ENCODE data around the gene TRPM3. TPM values are rescaled to one million over a fixed set of nuclear protein-coding genes. Genes with fewer than 3 reads are reported as not detected.

TRPM3 gene
- total RNA-seq, 2 donors from 2014 or later: 0.02 TPM; not detected in 1

GRCh38 chr9:70805949-70806348 is 315.5 kb downstream of the TRPM3 start:
- Mint-ChIP-seq H3K9me3 (no peaks in the 10 kb centered on the region), H3K36me3 (no peaks in the 10 kb centered on the region), H3K27ac (no peak overlapping the region)
- ATAC-seq (no peak), DNase-seq (ENCODE audit: low spot score in 2 of 2) (no peak)

- Mint-ChIP-seq H3K9me3 (no peaks in the 10 kb centered on the region), H3K36me3 (no peaks in the 10 kb centered on the region), H3K27ac (no peak overlapping the region)
- ATAC-seq: no peak
- DNase-seq (ENCODE audit: low spot score in 2 of 2): no peak
Measured at GRCh38 chr9:70802758-70803436, 318.5 kb downstream of the TRPM3 start.

GRCh38 chr9:70802206-70802605 is 319.2 kb downstream of the TRPM3 start:
- no peak overlapping the region for H3K27ac Mint-ChIP-seq
- DNase-seq (ENCODE audit: low spot score in 2 of 2) (no peak), ATAC-seq (no peak)
- H3K36me3 Mint-ChIP-seq: no peaks in the 10 kb centered on the region
- no peaks in the 10 kb centered on the region for H3K9me3 Mint-ChIP-seq

- DNase-seq (ENCODE audit: low spot score in 2 of 2) (no peak), ATAC-seq (no peak)
- no peaks in the 10 kb centered on the region for H3K9me3 Mint-ChIP-seq
- no peak overlapping the region for H3K27ac Mint-ChIP-seq
- no peaks in the 10 kb centered on the region for H3K36me3 Mint-ChIP-seq
Measured at GRCh38 chr9:70801181-70801829, 320.1 kb downstream of the TRPM3 start.

GRCh38 chr9:70798018-70798417 is 323.4 kb downstream of the TRPM3 start:
- ATAC-seq (no peak), DNase-seq (ENCODE audit: low spot score in 2 of 2) (no peak)
- Mint-ChIP-seq H3K36me3 (no peaks in the 10 kb centered on the region), H3K27ac (no peak overlapping the region), H3K9me3 (no peaks in the 10 kb centered on the region)

GRCh38 chr9:70795841-70796240 is 325.6 kb downstream of the TRPM3 start:
- no peaks in the 10 kb centered on the region for H3K9me3 Mint-ChIP-seq
- DNase-seq (ENCODE audit: low spot score in 2 of 2) (no peak), ATAC-seq (no peak)
- no peaks in the 10 kb centered on the region for H3K36me3 Mint-ChIP-seq
- H3K27ac Mint-ChIP-seq: no peak overlapping the region

GRCh38 chr9:70792796-70793195 is 328.6 kb downstream of the TRPM3 start:
- DNase-seq (ENCODE audit: low spot score in 2 of 2): no peak
- no peaks in the 10 kb centered on the region for H3K9me3 Mint-ChIP-seq
- no peak for ATAC-seq
- H3K27ac Mint-ChIP-seq: no peak overlapping the region
- H3K36me3 Mint-ChIP-seq: no peaks in the 10 kb centered on the region

GRCh38 chr9:70791936-70792335 is 329.5 kb downstream of the TRPM3 start:
- no peaks in the 10 kb centered on the region for H3K9me3 Mint-ChIP-seq
- H3K36me3 Mint-ChIP-seq: no peaks in the 10 kb centered on the region
- ATAC-seq (no peak), DNase-seq (ENCODE audit: low spot score in 2 of 2) (no peak)
- no peak overlapping the region for H3K27ac Mint-ChIP-seq

- Mint-ChIP-seq H3K36me3 (no peaks in the 10 kb centered on the region), H3K27ac (no peak overlapping the region), H3K9me3 (no peaks in the 10 kb centered on the region)
- no peak for ATAC-seq
- no peak for DNase-seq (ENCODE audit: low spot score in 2 of 2)
Measured at GRCh38 chr9:70789086-70789485, 332.3 kb downstream of the TRPM3 start.

- ATAC-seq: no peak
- no peak overlapping the region for H3K27ac Mint-ChIP-seq
Measured at GRCh38 chr9:70784456-70784855, 337.0 kb downstream of the TRPM3 start.

GRCh38 chr9:70778568-70778967 is 342.9 kb downstream of the TRPM3 start:
- H3K27ac Mint-ChIP-seq: no peak overlapping the region
- no peak for DNase-seq (ENCODE audit: low spot score in 2 of 2)
- no peaks in the 10 kb centered on the region for H3K36me3 Mint-ChIP-seq
- ATAC-seq: no peak
- H3K9me3 Mint-ChIP-seq: no peaks in the 10 kb centered on the region

More at GRCh38 chr9:70784456-70784855, 337.0 kb downstream of the TRPM3 start:
- no peak for DNase-seq (ENCODE audit: low spot score in 2 of 2)
- Mint-ChIP-seq H3K9me3 (no peaks in the 10 kb centered on the region), H3K36me3 (no peaks in the 10 kb centered on the region)

- ATAC-seq (no peak), DNase-seq (ENCODE audit: low spot score in 2 of 2) (no peak)
- Mint-ChIP-seq H3K27ac (no peak overlapping the region), H3K9me3 (no peaks in the 10 kb centered on the region), H3K36me3 (no peaks in the 10 kb centered on the region)
Measured at GRCh38 chr9:70773579-70773978, 347.8 kb downstream of the TRPM3 start.

GRCh38 chr9:70772601-70773000 is 348.8 kb downstream of the TRPM3 start:
- DNase-seq (ENCODE audit: low spot score in 2 of 2) (no peak), ATAC-seq (no peak)
- no peaks in the 10 kb centered on the region for H3K36me3 Mint-ChIP-seq
- no peak overlapping the region for H3K27ac Mint-ChIP-seq
- H3K9me3 Mint-ChIP-seq: no peaks in the 10 kb centered on the region

GRCh38 chr9:70765946-70766345 is 355.5 kb downstream of the TRPM3 start:
- H3K27ac Mint-ChIP-seq: no peak overlapping the region
- H3K9me3 Mint-ChIP-seq: no peaks in the 10 kb centered on the region

GRCh38 chr9:70761139-70761670 is 360.2 kb downstream of the TRPM3 start:
- no peaks in the 10 kb centered on the region for H3K36me3 Mint-ChIP-seq
- ATAC-seq (no peak), DNase-seq (ENCODE audit: low spot score in 2 of 2) (no peak)
- peaks cover 0 to 4% of the 10 kb centered on the region in 2 donors for H3K9me3 Mint-ChIP-seq
- no peak overlapping the region for H3K27ac Mint-ChIP-seq

More at GRCh38 chr9:70765946-70766345, 355.5 kb downstream of the TRPM3 start:
- H3K36me3 Mint-ChIP-seq: no peaks in the 10 kb centered on the region
- no peak for DNase-seq (ENCODE audit: low spot score in 2 of 2)
- ATAC-seq: no peak

GRCh38 chr9:70760228-70760627 is 361.2 kb downstream of the TRPM3 start:
- H3K9me3 Mint-ChIP-seq: peaks cover 0 to 4% of the 10 kb centered on the region in 2 donors
- ATAC-seq: no peak
- DNase-seq (ENCODE audit: low spot score in 2 of 2): no peak
- H3K36me3 Mint-ChIP-seq: no peaks in the 10 kb centered on the region
- no peak overlapping the region for H3K27ac Mint-ChIP-seq

GRCh38 chr9:70753311-70753710 is 368.1 kb downstream of the TRPM3 start:
- no peaks in the 10 kb centered on the region for H3K36me3 Mint-ChIP-seq
- peaks cover 0 to 9% of the 10 kb centered on the region in 2 donors for H3K9me3 Mint-ChIP-seq
- DNase-seq (ENCODE audit: low spot score in 2 of 2) (no peak), ATAC-seq (no peak)
- no peak overlapping the region for H3K27ac Mint-ChIP-seq

- H3K9me3 Mint-ChIP-seq: peaks cover 0 to 5% of the 10 kb centered on the region in 2 donors
- ATAC-seq (no peak), DNase-seq (ENCODE audit: low spot score in 2 of 2) (no peak)
- H3K36me3 Mint-ChIP-seq: no peaks in the 10 kb centered on the region
- no peak overlapping the region for H3K27ac Mint-ChIP-seq
Measured at GRCh38 chr9:70749066-70749465, 372.4 kb downstream of the TRPM3 start.

Measured in activated naive CD4-positive, alpha-beta T cell treated with anti-CD3 and anti-CD28 coated beads, Interleukin-2, amount 50 U/mL, for 72 hours (primary cell).